Sciatic nerve (tissue), 2 donors: ENCODE measurements around the gene KL. TPM values are rescaled to one million over a fixed set of nuclear protein-coding genes. Genes with fewer than 3 reads are reported as not detected.

ENCODE experiments used
- ATAC-seq: fragments of 200-7000 bp; cut with Tn5 transposase; one replicate; pipeline ENCODE4 v1.9.1; 2020; ENCODE audit warnings: mild to moderate bottlenecking, moderate library complexity
- DNase-seq: peaks from one replicate; pipeline ENCODE4 v3.0.0-alpha.2; 2020; ENCODE audit warnings: low spot score
- intact Hi-C: fragments of 100-400 bp; cut with DNase I; formaldehyde crosslinking; loops from one replicate; pipeline ENCODE4 v1.14.2; 2022
- total RNA-seq: library from RNA; stranded (reverse); fragmentation: NEBNext Ultra II Directional; extraction: Animal tissue kit (Norgen Biotek cat#: 25700); gene quantifications from one replicate; pipeline ENCODE4 v1.2.1, GENCODE V29; 2021
- donor health status: DM: no; HTN: no; CAD: no.
- donor health status: DM: no; HTN: no; CAD: no.

Gene KL
- total RNA-seq, 1 donor from 2014 or later: 7.4 TPM

GRCh38 chr13:33072759-33073158, 56.5 kb downstream of the KL start:
- no peak for DNase-seq
- no peak for ATAC-seq
- intact Hi-C loops: no loop called here

DNA sequence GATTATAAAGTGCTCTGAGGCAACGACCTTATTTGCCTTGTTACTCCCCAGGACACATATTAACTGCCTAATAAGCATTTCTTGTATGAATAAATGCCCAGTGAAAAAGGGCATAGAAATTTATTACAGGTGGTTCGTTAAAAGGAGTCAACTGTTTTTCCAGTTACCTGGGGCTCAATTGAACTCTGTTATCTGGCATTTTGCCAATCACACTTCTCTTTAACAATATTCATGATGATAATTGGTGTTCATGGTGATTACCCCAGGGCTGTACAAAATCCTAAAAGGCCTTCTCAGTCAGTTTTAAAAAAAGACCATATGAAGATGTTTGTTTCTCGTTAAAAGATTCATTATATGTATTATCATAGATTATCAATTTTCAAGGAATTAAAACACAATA, 57.1 kb downstream of the KL start:
- ATAC-seq: no peak
- intact Hi-C loops: no loop called here
- no peak for DNase-seq

- ATAC-seq (no peak), DNase-seq (no peak)
- intact Hi-C loops: no loop called here
These were observed 60.1 kb downstream of the KL start for GRCh38 chr13:33076001-33076992.

GRCh38 chr13:33078263-33078662, 62.0 kb downstream of the KL start:
- intact Hi-C loops: no loop called here
- no peak for ATAC-seq
- no peak for DNase-seq

DNA sequence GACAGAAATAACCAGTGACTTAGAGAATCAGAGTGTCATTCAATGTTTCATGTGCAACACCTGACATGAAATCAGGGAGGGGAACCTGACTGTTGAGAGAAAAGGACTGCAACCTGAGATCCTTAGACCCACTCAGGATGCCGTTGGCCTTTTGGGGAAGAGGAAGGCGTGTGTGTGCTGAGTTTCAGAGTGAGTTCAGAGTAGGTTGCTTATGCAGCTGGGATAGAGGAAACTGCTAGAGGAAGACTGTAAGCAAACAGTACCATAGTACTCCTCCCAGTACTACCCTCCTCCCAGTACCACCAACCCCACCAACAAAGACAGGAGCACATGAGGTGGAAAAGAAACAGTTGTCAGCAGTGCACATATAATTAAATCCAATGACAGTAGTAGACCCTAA, 63.7 kb downstream of the KL start:
- intact Hi-C loops: no loop called here
- no peak for ATAC-seq
- DNase-seq: no peak

DNA sequence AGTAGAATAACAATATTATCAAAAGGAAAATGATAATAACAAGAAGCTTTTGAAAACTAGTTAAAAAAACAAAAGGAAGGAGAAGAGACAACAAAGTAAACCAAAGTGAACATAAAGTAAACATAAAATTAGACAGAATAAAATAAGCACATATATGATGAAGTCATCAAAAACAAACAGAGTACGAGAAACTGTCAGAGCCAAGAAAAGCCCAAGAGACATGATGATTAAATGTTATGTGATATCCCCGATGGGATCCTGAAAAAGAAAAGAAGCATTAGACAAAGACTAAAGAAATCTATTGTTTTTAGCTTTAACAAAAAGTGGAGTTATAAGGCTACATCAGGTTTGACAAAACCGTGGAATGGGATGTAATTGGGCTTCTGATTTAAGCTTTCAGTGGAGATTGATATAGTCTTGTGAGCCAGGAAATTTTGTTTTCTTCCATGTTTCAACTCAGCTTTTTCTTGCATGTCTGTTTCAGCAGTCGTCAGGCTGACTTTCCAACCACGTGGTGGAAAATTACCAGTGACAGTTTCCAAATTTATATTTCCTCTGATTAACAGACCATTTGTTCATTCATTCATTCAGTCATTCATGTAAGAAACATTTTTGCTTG, 64.9 kb downstream of the KL start:
- intact Hi-C loops: no loop called here
- no peak for DNase-seq
- no peak for ATAC-seq

DNA sequence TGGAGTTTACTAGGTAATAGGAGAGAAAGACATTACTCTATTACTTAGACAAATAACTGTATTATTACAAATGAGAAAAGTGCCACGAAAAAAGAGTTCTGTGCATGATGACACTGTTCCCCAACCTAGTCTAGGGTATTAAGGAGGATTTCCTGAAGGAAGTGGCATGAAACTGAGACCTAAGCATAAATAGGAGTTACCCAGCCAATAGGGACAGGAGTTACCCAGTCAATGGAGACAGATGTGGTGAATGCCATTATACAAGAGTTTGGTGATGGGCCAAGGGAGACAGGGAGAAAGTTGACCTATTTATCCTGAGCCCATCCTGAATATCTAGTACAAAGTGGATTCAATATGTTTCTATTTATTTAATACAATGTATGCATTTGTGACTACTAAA, 65.4 kb downstream of the KL start:
- DNase-seq: no peak
- intact Hi-C loops: no loop called here
- ATAC-seq: no peak

DNA sequence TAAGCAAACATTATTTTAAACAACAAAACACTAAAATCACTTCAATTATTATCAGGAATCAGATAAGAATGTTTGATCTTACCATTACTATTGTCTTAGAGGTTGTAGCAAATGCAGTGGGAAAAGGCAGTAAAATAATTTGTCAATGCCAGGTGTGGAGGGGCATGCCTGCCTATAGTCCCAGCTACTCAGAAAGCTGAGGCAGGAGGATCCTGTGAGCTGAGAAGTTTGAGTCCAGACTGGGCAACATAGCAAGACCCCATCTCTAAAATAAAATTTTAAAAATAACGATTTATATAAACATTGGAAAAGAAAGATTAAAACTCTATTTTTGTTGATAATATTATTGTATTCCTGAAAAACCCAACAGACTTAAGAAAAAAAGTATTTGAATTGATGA, 66.8 kb downstream of the KL start:
- ATAC-seq (no peak), DNase-seq (no peak)
- intact Hi-C loops: no loop called here

DNA sequence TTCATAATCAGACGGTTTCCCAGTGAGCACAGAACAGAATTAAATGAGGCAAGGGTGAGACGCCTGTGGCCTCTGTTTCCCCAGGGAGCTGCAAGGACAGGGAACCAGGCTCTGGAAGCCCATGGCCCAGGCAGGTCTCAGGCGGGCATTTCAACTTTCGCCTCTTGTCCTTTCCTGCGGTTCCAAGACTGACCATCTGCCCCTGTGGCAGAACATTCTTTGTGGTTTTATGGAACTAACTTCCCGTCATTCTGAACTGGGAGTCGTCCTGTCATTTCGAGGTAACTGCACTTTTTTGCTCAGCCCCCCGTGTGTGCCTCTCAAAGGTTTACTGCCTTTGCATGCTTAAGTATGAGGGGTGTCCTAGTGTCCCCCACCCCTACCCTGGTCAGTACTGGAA, 70.9 kb downstream of the KL start:
- DNase-seq: no peak
- no peak for ATAC-seq
- intact Hi-C loops: no loop called here

- intact Hi-C loops: no loop called here
- ATAC-seq: no peak
These were observed 71.6 kb downstream of the KL start for GRCh38 chr13:33087790-33088189.

GRCh38 chr13:33089311-33089710, 73.1 kb downstream of the KL start:
- ATAC-seq (no peak), DNase-seq (no peak)
- intact Hi-C loops: no loop called here

More at GRCh38 chr13:33087790-33088189, 71.6 kb downstream of the KL start:
- no peak for DNase-seq

DNA sequence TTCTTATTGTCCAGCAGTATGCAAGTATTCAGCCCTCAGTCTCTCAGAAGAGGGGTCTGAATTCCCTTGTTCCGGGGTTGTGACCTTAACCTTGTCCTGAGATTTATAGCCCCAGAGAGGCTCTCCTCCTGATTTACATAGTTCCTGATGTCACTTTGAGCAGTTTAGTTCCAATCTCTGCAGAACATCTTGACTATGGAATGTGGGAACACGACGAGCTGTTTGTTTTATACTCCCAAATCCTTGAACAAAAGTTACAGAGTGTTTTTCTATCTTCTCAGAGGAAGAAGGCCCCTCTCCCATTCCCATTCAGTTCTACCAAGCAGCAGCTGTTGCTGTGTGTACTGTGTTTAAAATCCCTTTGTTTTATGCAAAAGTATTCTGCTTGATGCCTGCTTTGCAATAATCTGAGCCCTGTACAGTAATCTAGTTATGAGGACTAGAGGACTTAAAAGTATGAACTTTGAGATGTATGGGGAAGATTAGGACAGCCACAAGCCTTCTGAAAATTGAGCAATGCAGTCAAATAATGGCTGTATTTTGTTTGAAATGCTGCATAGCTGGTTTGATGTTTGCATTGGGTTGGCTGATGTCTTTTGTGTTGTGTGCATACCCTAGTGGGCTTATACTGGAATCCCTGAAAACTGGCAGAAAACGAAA, 74.7 kb downstream of the KL start:
- ATAC-seq (peak; percentile 13), DNase-seq (no peak)
- intact Hi-C loops: no loop called here

GRCh38 chr13:33091415-33091774, 75.2 kb downstream of the KL start:
- intact Hi-C loops: no loop called here
- DNase-seq: no peak
- no peak for ATAC-seq

DNA sequence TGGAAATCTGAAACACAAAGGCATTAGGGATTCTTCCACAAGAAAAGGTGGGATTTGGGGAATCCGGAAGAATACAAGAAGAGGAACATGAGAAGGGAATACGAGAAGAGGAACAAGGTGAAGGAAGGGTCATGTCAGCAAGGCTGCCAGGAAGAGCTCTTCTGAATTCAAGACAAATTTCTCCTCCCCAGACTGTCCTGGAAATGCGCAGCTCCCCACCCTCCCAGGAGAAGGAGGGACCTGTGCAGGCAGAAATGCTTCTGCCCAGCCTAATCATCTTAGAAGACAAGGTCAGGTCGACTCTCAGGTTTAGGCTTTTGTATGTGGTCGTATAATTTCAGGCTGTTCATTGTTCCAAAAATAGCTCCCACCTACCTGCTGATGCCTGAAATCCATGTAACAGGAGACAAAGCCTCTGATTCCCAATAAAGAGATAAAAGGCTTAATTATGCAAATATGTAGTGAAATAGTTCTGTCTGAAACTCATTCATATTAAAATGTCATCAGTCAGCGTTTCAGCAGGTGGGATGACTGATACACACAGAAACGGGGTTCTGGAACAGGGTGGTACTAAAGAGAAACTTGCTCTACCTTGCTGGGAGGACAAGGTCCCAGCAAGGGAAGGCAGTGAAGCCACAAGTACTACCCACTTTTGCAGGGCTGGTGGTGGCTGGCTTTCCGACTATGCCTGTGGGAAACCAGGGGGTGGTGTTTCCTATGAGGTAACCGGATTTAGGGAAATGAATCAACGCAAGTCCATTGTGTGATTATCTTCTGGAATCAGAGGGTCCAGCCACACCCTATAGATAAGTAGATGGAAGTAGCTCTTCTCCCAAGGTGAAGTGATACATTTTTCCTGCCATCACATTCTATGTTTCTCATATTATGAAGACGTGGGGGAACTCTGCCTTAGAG, 76.1 kb downstream of the KL start:
- no peak for ATAC-seq
- intact Hi-C loops: no loop called here
- DNase-seq: no peak

DNA sequence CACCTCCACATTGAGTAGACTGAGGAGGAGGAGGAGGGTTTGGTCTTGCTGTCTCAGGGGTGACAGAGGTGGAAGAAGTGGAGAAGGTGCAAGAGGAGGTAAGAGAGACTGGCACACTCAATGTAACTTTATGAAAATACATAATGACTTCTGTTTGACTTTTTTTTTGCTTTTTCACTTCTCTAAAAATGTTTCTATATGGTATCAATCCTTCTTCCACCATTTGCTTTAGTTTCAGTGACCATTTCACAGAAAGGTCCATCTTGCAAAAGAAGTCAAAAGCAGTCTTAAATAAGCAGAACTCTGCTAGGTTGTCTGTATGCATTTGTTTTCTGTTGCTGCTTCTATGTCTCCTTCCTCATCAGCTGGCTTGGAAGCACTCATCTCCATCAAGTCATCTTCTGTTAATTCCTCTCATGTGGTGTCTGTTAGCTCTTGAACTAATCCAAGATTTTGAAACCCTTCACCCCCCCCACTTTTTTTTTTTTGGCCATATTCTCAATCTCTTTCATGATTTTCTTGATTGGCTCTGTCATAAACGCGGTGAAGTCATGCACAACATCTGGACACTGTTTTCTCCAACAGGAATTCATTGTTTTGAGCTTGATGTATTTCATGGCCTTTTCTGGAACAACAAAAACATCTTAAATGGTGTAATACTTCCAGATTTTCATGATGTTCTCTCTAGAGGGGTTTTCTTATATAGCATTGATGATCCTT, 80.8 kb downstream of the KL start:
- DNase-seq (no peak), ATAC-seq (no peak)
- intact Hi-C loops: no loop called here

DNA sequence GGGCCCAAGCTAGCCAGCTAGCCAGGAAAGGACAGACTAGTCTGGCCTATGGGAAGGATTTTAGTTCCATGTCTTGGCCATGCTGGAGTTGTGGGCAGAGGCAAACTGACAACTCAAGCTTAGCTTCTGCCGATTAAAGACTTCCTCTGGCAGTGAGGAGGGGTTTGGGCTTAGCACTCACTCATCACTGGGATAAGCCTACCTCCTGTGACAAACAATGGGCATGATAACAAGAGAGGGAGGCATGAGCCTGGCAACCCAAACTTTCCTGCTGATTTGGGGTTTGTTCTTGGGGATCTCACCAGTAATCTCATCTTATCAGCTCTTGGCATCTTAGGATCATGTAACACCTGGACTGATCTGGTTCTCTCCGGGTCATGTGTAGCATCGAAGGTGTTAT, 83.6 kb downstream of the KL start:
- ATAC-seq (no peak), DNase-seq (no peak)
- intact Hi-C loops: no loop called here

- ATAC-seq: no peak
These were observed 84.7 kb downstream of the KL start for GRCh38 chr13:33100886-33101285.

GRCh38 chr13:33101835-33102234, 85.6 kb downstream of the KL start:
- ATAC-seq (no peak), DNase-seq (no peak)
- intact Hi-C loops: no loop called here

More at GRCh38 chr13:33100886-33101285, 84.7 kb downstream of the KL start:
- no peak for DNase-seq
- intact Hi-C loops: no loop called here
